ENCODE results near the gene STARD3. TPM values are rescaled to one million over a fixed set of nuclear protein-coding genes. Genes with fewer than 3 reads are reported as not detected.

The STARD3 gene
- total and polyA plus RNA-seq, 2 of the 13 experiments (the other 11 are each of a cell fraction or from before 2014, with no cell fraction given), result 34.6 to 100 TPM

DNA sequence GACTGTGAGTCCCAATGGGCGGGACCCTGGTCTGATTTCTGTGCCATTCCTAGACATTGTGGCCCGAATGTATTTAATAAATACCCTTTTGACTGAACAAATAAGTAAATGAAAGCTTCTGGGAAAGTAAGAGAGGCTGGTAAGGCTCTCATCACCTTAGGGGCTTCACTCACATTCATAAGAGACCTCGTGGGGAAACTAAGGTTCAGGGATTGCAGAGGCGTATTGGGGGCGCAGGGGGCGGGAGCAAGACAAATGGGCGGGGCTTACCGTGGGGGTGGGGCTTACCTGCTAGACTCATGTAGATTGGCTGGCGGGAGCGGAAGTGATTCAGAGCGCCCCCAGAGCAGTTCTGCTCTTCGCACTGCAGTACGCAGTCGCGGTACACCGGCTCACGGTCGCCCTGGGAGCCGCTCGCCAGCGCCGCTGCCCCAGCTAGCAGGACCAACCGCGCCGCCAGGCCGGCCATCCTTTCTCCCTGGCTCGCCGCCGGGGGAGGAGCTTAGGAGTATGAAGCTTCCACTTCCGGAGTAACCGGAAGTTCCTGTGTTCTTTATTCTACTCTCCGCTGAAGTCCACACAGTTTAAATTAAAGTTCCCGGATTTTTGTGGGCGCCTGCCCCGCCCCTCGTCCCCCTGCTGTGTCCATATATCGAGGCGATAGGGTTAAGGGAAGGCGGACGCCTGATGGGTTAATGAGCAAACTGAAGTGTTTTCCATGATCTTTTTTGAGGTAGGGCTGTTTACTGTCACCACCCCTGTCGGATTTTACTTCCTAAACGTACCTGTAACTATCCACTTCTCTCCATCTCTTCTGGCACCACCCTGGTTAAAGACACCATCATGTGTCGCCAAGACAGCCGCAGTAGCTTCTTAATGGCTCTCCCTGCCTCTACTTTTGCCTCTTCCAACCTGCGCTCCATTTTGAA lies 50.9 kb downstream of the STARD3 start, which contains the start of gene PGAP3 (continued):
- TF ChIP-seq, protein P1, sequence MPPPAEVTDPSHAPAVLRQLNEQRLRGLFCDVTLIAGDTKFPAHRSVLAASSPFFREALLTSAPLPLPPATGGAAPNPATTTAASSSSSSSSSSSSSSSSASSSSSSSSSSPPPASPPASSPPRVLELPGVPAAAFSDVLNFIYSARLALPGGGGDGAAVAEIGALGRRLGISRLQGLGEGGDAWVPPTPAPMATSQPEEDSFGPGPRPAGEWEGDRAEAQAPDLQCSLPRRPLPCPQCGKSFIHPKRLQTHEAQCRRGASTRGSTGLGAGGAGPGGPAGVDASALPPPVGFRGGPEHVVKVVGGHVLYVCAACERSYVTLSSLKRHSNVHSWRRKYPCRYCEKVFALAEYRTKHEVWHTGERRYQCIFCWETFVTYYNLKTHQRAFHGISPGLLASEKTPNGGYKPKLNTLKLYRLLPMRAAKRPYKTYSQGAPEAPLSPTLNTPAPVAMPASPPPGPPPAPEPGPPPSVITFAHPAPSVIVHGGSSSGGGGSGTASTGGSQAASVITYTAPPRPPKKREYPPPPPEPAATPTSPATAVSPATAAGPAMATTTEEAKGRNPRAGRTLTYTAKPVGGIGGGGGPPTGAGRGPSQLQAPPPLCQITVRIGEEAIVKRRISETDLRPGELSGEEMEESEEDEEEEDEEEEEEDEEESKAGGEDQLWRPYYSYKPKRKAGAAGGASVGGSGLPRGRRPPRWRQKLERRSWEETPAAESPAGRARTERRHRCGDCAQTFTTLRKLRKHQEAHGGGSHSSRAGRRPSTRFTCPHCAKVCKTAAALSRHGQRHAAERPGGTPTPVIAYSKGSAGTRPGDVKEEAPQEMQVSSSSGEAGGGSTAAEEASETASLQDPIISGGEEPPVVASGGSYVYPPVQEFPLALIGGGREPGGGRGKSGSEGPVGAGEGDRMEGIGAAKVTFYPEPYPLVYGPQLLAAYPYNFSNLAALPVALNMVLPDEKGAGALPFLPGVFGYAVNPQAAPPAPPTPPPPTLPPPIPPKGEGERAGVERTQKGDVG (CRISPR knock-in tag; IDR thresholded peaks at IDR 0.05; ENCODE audit: borderline replicate concordance), result no peak
- TF ChIP-seq DR1 (CRISPR knock-in tag; IDR thresholded peaks at IDR 0.05) (peak; percentile 47; the same call in 1 of the 2 replicates), SRSF9 (IDR thresholded peaks at IDR 0.05; ENCODE audit: borderline replicate concordance, insufficient read depth, low read depth, low read length, poor library complexity, severe bottlenecking) (no peak), BRF2 (CRISPR knock-in tag; IDR thresholded peaks at IDR 0.05) (0 out of 2 replicates have a peak, but pooled peaks have one; percentile 39), MTF2 (CRISPR knock-in tag; IDR thresholded peaks at IDR 0.05; ENCODE audit: borderline replicate concordance) (no peak; the same call in 1 of the 2 replicates), MLX (CRISPR knock-in tag; IDR thresholded peaks at IDR 0.05) (no peak), ZNF879 (CRISPR knock-in tag; IDR thresholded peaks at IDR 0.05) (no peak), PAWR (CRISPR knock-in tag; IDR thresholded peaks at IDR 0.05; ENCODE audit: borderline replicate concordance) (no peak), ZFP36 (IDR thresholded peaks at IDR 0.05; ENCODE audit: borderline replicate concordance, low read depth, low read length, partially characterized antibody) (no peak), ZNF335 (CRISPR knock-in tag; IDR thresholded peaks at IDR 0.05) (no peak; the same call in 1 of the 2 replicates), ZNF605 (CRISPR knock-in tag; IDR thresholded peaks at IDR 0.05) (peak; percentile 72; the same call in 1 of the 2 replicates), SATB2 (CRISPR knock-in tag; IDR thresholded peaks at IDR 0.05) (peak; percentile 82; the same call in 1 of the 2 replicates), TMF1 (CRISPR knock-in tag; IDR thresholded peaks at IDR 0.05; ENCODE audit: low read depth) (no peak), FOXM1 (CRISPR knock-in tag; IDR thresholded peaks at IDR 0.05) (no peak), RELA (CRISPR knock-in tag; IDR thresholded peaks at IDR 0.05) (no peak), ARNT (IDR thresholded peaks at IDR 0.05) (no peak), ZNF281 (CRISPR knock-in tag; IDR thresholded peaks at IDR 0.05; ENCODE audit: borderline replicate concordance) (peak; percentile 7; the same call in 1 of the 2 replicates), ZZZ3 (CRISPR knock-in tag; IDR thresholded peaks at IDR 0.05; ENCODE audit: borderline replicate concordance) (no peak), HNRNPK (IDR thresholded peaks at IDR 0.05; ENCODE audit: low read depth, low read length, poor library complexity, severe bottlenecking) (peak; percentile 51), MAFG (CRISPR knock-in tag; IDR thresholded peaks at IDR 0.05) (no peak), AHR (CRISPR knock-in tag; IDR thresholded peaks at IDR 0.05) (peak; percentile 23; the same call in 1 of the 2 replicates)

Measured in HepG2 (cell line).